ENCODE results near the gene KCNJ10. TPM values are rescaled to one million over a fixed set of nuclear protein-coding genes. Genes with fewer than 3 reads are reported as not detected.

Gene KCNJ10
- total and polyA plus RNA-seq, 2 donors (not counting 3 experiments of a cell fraction or from before 2014, with no cell fraction given): not detected

DNA sequence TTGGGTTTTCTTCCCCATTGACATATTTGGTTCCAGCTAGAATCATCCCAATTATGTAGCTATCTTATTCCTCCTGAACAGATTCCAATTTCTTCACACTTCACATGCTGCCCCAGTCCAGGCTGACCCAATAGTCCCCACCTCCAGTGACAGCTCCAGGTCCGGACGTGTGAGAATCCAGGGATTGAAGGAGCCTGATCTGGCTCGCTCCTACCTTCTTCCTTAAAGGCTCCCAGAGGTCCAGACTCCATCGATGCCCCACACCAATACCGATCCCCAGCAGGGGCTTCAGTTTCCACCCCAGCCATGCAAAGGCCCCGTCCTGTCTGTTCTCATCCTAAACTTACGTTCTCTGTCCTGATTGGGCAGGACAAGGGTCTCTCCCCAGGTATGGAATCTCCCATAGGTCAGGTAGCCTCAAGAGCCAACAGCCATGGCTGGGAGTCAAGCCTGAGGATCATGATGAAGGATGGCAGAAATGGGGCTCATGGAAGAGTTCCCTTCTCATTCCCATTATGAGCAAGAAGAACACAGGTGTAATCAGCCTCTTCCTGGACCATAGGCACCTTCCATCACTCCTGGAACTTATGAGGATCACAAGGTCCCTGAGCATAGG is 95.5 kb downstream of the KCNJ10 start:
- H3K36me3 ChIP-seq (ENCODE audit: control insufficient read depth in 2 of 2, extremely low read depth in 1 of 2, insufficient read depth in 2 of 2, low read length in 2 of 2): no peaks in the 10 kb centered on the region
- H2AFZ ChIP-seq (ENCODE audit: low read depth, low read length): no peak overlapping the region
- no peaks in the 10 kb centered on the region for H4K20me1 ChIP-seq (replicated peaks; ENCODE audit: control insufficient read depth, extremely low read depth, insufficient read depth, low read length)
- H3K79me2 ChIP-seq (ENCODE audit: control insufficient read depth, insufficient read depth, low read length): no peaks in the 10 kb centered on the region
- H3K27me3 ChIP-seq (ENCODE audit: control insufficient read depth in 2 of 2, insufficient read depth in 2 of 2, low read length in 2 of 2): peaks cover 9 to 21% of the 10 kb centered on the region in 2 experiments
- no peaks in the 10 kb centered on the region for H3K4me1 ChIP-seq (ENCODE audit: control insufficient read depth, extremely low read depth, insufficient read depth, low read length)
- H3K4me2 ChIP-seq (ENCODE audit: insufficient read depth, low read length): no peak overlapping the region
- intact Hi-C loops (cut with micrococcal nuclease) (no loop called here), dilution Hi-C loops (cut with MboI; ENCODE audit: extremely low pct_ligation_motif_present, low sequenced_read_pairs) (no loop called here)
- no peak overlapping the region for H3K4me3 ChIP-seq (replicated peaks in 1 of 3; ENCODE audit: insufficient read depth in 1 of 3, low read depth in 1 of 3, low read length in 3 of 3)
- H3K9ac ChIP-seq (replicated peaks; ENCODE audit: extremely low read depth, insufficient read depth, low read length): no peak overlapping the region
- no TSS peak for BruUV-seq (replicated peaks)
- ChIA-PET POLR2A (no interaction called here), CTCF (no interaction called here)
- FAIRE-seq (no peak), DNase-seq (ENCODE audit: low read depth, low spot score) (no peak)
- H3K9me3 ChIP-seq (replicated peaks; ENCODE audit: control insufficient read depth, insufficient read depth, low read length): no peaks in the 10 kb centered on the region
- no peak overlapping the region for H3K27ac ChIP-seq (ENCODE audit: insufficient read depth, low read depth, low read length)
- TF ChIP-seq JUN (IDR thresholded peaks at IDR 0.05; ENCODE audit: borderline replicate concordance, insufficient read depth, insufficient read length, low read depth): no peak
- TF ChIP-seq EZH2 (IDR thresholded peaks at IDR 0.05; ENCODE audit: borderline replicate concordance, low read depth, low read length, severe bottlenecking): no peak
- TF ChIP-seq CTCF (IDR thresholded peaks at IDR 0.05; ENCODE audit: extremely low read depth in 1 of 2, insufficient read depth in 1 of 2, low read depth in 1 of 2, low read length in 2 of 2): no peak
- TF ChIP-seq POLR2A (IDR thresholded peaks at IDR 0.05; ENCODE audit: low read depth, low read length): no peak
- TF ChIP-seq, protein P1, sequence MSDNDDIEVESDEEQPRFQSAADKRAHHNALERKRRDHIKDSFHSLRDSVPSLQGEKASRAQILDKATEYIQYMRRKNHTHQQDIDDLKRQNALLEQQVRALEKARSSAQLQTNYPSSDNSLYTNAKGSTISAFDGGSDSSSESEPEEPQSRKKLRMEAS (IDR thresholded peaks at IDR 0.05; ENCODE audit: insufficient read depth, insufficient read length): no peak
- no peak for TF ChIP-seq MYC (IDR thresholded peaks at IDR 0.05; ENCODE audit: low read depth, low read length)
- TF ChIP-seq POLR2AphosphoS5 (IDR thresholded peaks at IDR 0.05; ENCODE audit: insufficient read depth, low read depth, low read length): no peak
- H3K9me1 ChIP-seq (replicated peaks; ENCODE audit: control insufficient read depth, extremely low read depth, insufficient read depth, low read length): no peaks in the 10 kb centered on the region

Data from endothelial cell of umbilical vein (primary cell).